Inferior parietal cortex (tissue), 1 donor: Measurements from ENCODE around the gene MED14.

Experiments used
- DNase-seq: peaks from one replicate; pipeline ENCODE4 v3.0.0-alpha.2; 2016; ENCODE audit errors: extremely low spot score

MED14 gene

GRCh38 chrX:40663880-40664630, 71.3 kb downstream of the MED14 start:
- no peak for DNase-seq

- DNase-seq, result no peak
Observed at GRCh38 chrX:40663078-40663740, 72.1 kb downstream of the MED14 start.

GRCh38 chrX:40661489-40661888, 73.9 kb downstream of the MED14 start:
- no peak for DNase-seq

- DNase-seq, result no peak
Observed at GRCh38 chrX:40660381-40660780, 75.0 kb downstream of the MED14 start.

GRCh38 chrX:40653535-40653934, 81.8 kb downstream of the MED14 start:
- no peak for DNase-seq

DNA sequence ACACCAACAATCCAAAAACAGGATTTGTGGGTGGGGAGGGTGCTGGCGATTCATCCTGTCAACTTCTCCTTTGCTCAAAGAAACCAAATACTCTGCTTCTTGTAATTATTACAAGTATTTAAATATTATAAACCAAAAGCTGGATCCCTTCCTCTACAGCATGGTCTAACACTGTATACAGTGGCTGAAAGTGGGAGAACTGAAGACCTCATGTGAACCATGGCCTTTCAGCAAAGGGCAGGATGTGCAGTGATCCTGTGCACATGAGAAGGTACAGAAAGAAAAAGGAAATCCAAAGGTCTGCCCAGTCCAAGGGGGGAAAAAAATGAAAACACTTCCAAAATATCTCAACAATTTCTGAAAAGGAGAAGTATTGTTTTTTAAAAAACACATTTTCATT, 82.7 kb downstream of the MED14 start:
- no peak for DNase-seq

- DNase-seq, result peak; percentile 79
Observed at GRCh38 chrX:40651620-40652223, 83.6 kb downstream of the MED14 start.

DNA sequence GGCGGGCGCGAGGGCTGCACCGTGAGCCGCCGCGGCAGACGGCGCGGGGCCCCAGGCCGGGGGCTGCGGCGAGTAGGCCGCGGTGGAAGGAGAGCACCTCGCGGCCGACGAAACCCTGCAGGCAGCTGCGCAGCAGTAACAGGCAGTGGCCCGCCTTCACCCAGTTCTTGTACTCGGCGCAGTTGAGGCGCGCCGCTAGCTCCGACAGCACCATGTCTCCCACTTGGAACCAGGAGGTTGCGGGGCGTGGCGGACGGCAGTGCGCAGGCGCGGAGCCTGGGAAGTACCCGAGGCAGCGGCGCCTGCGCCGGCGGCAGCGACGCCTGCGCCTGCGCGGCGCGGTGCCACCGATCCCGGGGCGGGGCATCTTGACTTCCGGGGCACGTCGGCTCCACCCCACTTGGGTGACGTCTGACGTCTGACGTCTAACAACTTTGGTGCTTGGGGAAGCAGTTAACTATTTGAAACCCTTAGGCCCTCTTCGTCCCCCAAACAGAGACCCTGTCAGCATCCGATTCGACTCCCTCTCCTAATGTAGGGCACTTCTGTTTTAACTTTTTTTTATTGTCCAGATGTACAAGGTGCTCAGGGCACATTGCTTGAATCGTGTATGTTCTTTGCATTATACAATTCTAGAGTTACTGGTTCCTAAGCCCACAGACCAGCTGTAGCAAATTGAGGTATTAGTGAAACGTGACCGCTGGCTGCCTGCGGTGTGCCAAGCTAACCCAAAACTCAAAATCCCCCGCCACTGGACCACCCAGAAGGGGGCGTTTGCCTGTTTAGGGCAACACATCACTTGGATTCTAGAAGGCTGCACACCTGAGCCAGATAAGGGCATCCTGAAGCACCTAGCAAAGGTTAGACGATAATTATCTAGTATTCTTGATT, 87.8 kb downstream of the MED14 start, which contains the start of gene CXorf38:
CXorf38 (minus strand) TSS at position 255 of the 891 bp plus-strand sequence; CDS start at position 214, 41 bp downstream.
- peak; percentile 78 for DNase-seq

DNA sequence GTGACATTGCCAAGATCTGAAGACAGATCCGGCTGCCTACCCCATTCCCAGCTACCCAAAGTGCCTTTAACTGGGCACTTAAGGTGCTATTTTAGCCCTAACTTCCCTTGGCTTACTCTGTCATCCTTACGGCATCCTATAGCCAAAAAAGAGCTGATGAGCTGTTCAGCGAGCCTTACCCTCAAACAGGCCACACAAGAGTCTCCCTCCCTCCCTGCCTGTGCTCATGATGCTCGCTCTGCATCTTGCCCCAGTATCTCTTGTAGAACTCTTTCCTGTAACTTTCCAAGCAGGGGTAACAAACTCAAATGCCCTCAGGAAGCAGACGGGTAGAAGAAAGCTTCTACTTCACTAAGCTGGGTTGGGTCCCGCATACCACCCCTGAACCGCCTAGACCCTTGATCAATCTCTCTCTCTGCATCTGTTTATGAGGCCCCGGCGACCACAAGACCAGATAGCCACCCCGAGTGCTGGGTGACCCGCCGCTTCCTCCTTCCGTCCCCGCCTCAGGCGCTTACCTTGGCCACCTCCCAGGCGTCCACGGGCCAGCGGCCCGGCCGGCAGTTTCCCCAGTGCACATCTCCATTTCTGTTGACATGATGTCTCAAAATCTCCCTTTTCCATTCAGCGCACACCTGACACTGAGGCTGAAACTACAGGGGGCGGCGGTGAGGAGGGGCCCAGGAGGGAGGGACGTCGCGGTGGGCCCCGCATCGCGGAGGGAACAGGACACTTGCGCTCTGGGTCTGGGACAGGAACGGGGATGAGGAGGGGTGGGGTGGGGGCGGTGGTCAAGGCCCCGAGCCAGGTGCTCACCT, 88.6 kb downstream of the MED14 start:
- no peak for DNase-seq

DNA sequence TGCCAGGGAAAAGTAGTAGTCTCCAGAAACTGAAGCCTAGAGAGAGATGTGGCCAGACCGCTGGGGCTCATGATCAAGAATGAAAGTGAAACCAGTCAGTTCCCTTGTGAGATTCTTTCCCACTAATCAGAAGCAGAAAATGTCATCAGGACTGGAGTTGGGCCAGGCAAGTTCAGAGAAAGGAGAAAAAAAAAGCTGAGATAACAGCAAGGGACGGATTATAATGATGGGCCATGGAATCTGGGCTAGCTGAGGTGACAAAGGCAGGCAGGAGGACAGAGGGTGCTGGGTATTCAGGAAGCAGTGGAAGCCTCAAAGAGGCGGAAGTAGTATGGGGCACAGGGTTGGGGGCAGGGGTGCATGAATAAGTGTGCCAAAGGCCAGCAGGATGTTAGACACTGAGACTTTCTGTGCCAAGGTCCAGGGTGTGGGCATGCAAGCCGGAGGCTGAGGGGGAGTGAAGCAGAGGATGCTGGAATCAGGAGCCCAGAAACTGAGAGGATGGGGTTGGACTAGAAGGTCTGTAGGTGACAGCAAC, 90.5 kb downstream of the MED14 start:
- no peak for DNase-seq

- DNase-seq, result no peak
Observed at GRCh38 chrX:40644176-40644575, 91.2 kb downstream of the MED14 start.

- DNase-seq, result no peak
Observed at GRCh38 chrX:40637687-40638086, 97.7 kb downstream of the MED14 start.

GRCh38 chrX:40632199-40632598, 103.1 kb downstream of the MED14 start:
- no peak for DNase-seq

DNA sequence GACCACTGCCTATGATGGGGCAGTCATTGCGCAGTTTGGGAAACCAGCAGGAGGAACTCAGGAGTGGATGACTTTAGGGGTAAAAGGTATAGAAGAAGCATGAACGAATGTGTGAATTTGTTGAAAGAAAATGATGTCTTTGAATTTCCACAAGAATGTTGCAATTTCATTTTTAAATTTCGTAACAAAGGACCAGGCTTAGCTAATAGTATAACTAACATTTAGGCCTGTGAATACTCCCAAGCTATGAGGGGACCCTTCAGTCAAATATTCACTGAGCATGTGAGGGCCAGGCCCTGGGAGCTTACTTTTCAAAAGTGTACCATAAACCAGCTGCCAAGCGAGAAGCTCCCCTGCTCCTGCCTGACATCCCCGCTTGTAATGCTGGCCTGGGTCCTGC, 106.8 kb downstream of the MED14 start:
- DNase-seq, result no peak

DNA sequence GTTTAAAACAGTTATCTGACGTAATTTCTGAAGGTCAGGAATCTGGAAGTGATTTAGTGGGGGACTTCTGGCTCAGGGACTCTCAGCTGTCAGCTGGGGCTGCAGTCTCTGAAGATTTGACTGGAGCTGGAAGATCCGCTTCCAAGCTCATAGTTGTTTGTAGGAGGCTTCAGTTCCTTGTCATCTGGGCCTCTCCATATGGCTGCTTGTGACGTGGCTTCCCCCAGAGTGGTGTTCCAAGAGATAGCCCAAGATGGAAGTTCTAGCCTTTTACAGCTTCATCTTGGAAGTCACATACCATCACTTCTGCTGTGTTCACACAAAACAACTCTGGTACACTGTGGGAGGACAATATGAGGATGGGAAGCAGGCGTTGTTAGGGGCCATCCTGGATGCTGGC, 110.0 kb downstream of the MED14 start:
- peak; percentile 8 for DNase-seq

GRCh38 chrX:40623665-40624064, 111.7 kb downstream of the MED14 start:
- no peak for DNase-seq

DNA sequence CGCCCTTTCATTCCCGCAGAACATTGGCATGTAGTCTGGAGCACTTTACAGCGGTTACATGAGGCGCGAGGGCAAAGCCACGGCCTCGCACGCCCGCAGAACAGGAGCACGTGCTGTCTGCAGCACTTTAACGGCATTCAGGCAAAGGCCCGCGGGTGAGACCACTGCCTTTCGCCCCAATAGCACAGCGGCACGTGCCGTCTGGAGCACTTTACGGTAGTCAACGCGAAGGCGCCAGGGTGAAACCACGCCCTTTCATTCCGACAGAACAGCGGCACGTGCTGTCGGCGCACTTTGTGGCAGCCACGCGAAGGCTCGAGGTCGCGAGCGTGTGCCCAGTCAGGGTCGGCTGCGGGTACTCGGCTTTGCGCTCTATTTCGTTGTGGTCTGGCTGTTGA, 112.2 kb downstream of the MED14 start, which contains the start of gene MPC1L:
MPC1L (plus strand) TSS at position 290 of the 398 bp plus-strand sequence. CDS start 138 bp downstream, outside the sequence.
- DNase-seq, result no peak

DNA sequence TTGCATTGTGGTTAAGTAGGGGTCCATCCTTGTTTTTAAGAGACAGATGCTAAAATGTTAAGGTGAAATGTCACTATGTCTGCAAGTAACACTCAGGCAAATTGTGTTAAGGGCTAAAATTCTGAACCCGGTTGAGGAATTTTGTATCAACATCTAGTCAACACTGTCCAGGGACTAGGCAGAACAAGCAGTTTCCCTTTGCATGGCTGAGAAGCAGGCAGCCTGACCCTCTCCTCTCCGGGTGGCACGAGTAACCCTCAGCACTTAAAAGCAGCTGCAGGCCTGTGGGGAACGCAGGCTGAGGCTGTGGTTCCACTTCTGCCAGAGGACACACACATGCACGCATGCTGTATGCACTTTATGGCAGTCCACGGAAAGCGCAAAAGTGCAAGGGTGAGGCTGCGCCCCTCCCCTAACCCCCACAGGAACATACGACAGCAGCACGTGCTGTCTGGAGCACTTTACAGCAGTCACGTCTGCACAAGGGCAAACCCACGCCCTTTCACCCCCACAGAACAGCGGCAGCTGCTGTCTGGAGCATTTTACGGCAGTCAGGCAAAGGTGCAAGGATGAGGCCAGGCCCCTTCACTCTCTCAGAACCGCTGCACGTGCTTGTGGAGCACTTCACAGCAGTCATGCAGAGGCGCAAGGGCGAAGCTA, 112.7 kb downstream of the MED14 start:
- DNase-seq, result no peak

- DNase-seq, result no peak
Observed at GRCh38 chrX:40617566-40617965, 117.8 kb downstream of the MED14 start.

- DNase-seq, result no peak
Observed at GRCh38 chrX:40615976-40616375, 119.4 kb downstream of the MED14 start.
